OCI-LY1 (cell line): ENCODE data around the gene ATG7.

Source experiments
- CTCF ChIP-seq: fragments of 200-600 bp; sonication (generic), shearing (Covaris generic); IDR thresholded peaks from 2 replicates; pipeline ENCODE4 v1.5.1; 2017; ENCODE audit warnings: mild to moderate bottlenecking, antibody characterized with exemption, low read length, moderate library complexity, mixed read lengths
- EZH2 ChIP-seq: fragments of 200-600 bp; sonication (generic), shearing (Covaris generic); IDR thresholded peaks from 2 replicates; pipeline ENCODE4 v1.8.0; 2017; ENCODE audit warnings: borderline replicate concordance, mixed run types, mild to moderate bottlenecking, antibody characterized with exemption, low read length, moderate library complexity, mixed read lengths

- TF ChIP-seq CTCF (no peak), EZH2 (no peak)
Measured at GRCh38 chr3:11584570-11584969, 312.4 kb downstream of the ATG7 start.
